Spleen (tissue), 7 donors: ENCODE data around the gene ATP6V1E1.

Experiments used
- CTCF ChIP-seq, 11 experiments: fragments of 200-600 bp in 7 of 11; fragments of 450-650 bp in 4 of 11; sonication (generic) in 4 of 11; IDR thresholded peaks in 8 of 11; conservative IDR thresholded peaks in 3 of 11; 1 replicate in 7 of 11; 2 replicates in 4 of 11; pipeline versions ENCODE4 v1.4.0 to v1.8.0; 2016 to 2021; ENCODE audit warnings: antibody characterized with exemption in 11 of 11, inconsistent platforms in 4 of 11, mild to moderate bottlenecking in 1 of 11
- POLR2A ChIP-seq, 3 donors: fragments of 450-650 bp; IDR thresholded peaks; one replicate each; pipeline ENCODE4 v1.5.1; 2017; ENCODE audit warnings: antibody characterized with exemption in 3 of 3, mild to moderate bottlenecking in 1 of 3
- POLR2AphosphoS5 ChIP-seq, 3 donors: sonication (generic); formaldehyde crosslinking; IDR thresholded peaks; one replicate each; pipeline ENCODE4 v1.5.1; 2017; ENCODE audit warnings: antibody characterized with exemption in 3 of 3
- donor health status: DM: no; HTN: no; CAD: no; lungs with moderate emphysema.
- donor health status: DM: no; HTN: no; CAD: no.
- donor health status: DM: no; HTN: no; CAD: no.

GRCh38 chr22:17603668-17604067 is 24.9 kb downstream of the ATP6V1E1 start:
- TF ChIP-seq CTCF (IDR thresholded peaks at IDR 0.05 in 8 of 11, conservative IDR thresholded peaks at IDR 0.05 in 3 of 11) (no peak), POLR2A (IDR thresholded peaks at IDR 0.05) (no peak), POLR2AphosphoS5 (IDR thresholded peaks at IDR 0.05) (no peak)
